ENCODE measurements around the gene SLC28A1.

The SLC28A1 gene, protein sequence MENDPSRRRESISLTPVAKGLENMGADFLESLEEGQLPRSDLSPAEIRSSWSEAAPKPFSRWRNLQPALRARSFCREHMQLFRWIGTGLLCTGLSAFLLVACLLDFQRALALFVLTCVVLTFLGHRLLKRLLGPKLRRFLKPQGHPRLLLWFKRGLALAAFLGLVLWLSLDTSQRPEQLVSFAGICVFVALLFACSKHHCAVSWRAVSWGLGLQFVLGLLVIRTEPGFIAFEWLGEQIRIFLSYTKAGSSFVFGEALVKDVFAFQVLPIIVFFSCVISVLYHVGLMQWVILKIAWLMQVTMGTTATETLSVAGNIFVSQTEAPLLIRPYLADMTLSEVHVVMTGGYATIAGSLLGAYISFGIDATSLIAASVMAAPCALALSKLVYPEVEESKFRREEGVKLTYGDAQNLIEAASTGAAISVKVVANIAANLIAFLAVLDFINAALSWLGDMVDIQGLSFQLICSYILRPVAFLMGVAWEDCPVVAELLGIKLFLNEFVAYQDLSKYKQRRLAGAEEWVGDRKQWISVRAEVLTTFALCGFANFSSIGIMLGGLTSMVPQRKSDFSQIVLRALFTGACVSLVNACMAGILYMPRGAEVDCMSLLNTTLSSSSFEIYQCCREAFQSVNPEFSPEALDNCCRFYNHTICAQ

DNA sequence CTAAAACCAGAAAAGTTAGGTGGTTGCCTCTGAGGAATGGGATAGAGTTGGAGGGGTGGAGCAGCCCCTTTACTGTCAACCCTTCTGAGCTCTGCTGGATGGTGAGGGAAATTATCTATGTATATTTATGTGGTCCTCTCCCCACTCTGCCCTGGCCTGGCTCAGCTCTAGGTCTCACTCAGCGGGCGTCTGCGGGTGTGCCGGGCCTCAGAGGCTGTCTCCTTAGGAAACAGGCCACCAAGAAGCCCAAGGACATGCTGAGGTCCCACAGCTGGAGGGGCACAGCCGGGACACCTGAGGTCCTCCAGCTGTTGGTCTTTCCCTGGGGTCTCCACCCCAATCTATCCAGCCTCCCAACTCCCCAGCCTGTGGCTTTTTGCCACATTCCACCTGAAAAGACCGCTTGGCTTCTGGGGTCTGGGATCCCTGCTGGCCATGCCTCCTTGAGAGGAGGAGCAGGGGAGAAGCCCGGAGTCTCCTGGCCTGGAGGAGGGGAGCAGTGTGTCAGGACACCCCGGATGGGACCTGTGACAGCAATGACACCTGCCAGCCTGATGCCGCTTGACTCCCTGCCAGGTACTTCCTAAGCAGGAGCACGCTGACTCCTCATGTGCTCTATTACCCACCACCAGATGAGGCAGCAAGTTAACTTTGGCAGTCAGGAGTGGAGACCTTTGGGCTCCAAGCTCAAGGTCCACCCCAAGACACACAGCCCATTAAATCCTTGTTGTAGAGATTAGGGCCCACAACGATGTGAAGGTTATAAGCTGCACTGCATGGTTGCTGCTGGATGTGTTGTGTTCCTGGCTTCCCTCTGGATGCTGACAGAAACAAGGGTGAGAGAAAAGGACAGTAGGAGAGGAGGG is at the start of gene SLC28A1:
SLC28A1 (plus strand) TSS at position 747 of the 866 bp plus-strand sequence. CDS start 3,099 bp downstream, outside the sequence.
- DNase-seq = no peak

DNA sequence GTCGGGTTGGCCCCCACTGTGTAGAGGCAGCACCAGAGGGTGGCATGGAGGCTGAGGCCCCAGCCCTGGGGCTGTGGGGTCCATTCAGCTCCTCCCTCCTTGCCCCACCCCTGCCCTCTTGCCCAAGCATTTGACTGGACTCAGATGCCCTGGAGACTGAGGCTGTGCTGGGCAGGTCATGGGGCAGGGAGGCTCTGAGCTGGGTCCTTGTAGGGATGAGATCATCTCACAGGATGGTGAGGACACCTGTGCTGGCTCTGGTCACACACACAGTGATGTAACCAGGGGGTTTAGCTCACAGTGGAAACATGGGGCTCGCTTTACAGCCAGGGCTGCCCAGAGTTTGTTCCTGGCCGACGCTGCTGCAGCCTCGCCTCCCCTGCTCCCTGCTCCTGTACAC is 49.5 kb upstream of the SLC28A1 start:
- no peak for DNase-seq

DNA sequence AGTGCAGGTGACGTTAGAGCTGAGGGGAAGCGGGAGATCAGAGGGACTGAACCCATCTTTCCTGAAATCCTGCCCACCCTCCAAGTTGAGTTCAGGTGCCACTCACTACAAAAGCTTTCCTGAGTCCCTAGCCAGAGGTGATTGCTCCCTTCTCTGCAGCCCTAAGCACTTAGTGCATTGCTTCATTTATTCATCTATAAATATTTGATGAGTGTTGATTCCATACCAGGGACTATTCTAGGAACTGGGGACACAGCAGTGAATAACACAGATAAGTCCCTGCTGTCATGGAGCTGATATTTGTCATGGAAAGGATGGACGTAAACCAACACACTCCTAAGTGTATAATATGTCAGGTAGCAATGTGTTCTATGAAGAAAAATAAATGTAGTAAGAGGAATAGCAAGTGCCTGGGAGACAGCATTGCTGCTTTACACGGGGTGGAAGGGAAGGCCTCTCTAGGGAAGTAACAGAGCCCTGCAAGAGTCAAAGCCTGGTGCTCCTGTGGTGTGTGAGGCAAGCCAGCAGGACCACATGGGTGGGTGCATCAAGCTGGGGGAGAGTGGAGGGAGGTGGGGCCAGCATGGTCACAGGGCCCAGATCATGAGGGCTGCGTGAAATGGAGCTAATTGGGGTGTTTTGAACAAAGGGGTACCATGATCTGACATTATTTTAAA is 48.7 kb upstream of the SLC28A1 start:
- no peak for DNase-seq

DNA sequence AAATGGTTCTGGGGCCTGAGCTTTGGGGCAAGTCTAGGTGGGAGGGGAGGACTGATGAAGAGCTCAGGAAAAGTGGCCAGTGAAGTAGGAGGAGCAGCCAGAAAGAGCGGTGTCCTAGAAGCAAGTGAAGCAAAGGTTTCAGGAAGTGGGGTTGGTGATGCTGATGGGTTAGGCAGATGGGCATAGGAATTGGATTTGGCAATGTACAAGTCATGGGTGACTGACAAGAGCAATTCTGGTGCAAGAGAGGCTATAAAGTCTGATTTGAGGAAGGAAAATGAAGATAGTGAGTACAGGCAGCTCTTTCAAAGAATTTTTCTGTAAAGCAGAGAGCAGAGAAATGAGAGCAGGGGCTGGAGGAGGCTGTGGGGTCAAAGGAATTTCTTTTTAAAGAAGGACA is 47.6 kb upstream of the SLC28A1 start:
- no peak for DNase-seq

DNA sequence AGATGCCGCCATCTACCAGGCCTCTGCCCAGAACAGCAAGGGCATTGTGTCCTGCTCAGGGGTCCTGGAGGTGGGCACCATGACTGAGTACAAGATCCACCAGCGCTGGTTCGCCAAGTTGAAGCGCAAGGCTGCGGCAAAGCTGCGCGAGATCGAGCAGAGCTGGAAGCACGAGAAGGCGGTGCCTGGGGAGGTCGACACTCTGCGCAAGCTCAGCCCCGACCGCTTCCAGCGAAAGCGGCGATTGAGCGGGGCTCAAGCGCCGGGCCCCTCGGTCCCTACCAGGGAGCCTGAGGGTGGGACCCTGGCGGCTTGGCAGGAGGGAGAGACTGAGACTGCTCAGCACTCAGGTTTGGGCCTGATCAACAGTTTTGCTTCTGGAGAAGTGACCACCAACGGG is 44.7 kb upstream of the SLC28A1 start:
- no peak for DNase-seq

DNA sequence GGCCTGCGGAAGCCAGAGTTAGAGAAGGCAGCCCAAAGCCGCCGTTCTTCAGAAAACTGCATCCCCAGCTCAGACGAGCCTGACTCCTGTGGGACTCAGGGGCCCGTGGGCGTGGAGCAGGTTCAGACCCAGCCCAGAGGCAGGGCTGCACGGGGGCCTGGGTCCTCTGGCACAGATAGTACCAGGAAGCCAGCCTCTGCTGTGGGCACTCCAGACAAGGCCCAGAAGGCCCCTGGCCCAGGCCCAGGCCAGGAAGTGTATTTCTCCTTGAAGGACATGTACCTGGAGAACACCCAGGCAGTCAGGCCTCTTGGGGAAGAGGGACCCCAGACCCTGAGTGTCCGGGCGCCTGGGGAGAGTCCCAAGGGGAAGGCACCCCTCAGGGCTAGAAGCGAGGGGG is 44.2 kb upstream of the SLC28A1 start:
- no peak for DNase-seq

DNA sequence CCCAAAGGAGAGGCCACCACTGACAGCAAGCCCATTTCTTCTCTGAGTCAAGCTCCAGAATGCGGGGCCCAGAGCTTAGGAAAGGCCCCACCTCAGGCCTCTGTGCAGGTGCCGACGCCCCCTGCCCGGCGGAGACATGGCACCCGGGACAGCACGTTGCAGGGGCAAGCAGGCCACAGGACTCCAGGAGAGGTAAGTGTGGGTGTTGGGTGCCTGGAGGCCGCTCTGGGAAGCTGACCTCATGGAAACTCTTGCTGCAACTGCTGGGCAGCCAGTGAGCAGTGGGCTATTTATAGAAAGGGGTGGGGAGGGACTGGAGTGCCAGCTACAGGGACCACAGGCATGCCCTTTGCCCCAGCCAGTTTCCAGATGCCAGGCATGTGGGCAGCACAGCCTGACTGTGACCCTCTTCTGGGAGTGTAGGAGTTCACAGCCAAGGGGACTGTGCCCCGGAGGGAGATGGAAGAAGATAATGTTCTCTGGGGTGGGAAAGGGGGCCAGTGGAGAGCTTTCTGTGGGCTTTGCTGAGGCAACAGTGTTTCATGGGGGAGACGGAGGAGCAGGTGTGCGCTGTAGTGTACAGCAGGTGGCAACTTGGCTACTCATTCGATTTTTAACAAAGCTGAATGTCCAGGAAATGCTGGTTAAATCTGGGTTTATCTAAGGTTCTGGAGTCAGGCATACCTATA is 43.6 kb upstream of the SLC28A1 start:
- peak; percentile 36 for DNase-seq

DNA sequence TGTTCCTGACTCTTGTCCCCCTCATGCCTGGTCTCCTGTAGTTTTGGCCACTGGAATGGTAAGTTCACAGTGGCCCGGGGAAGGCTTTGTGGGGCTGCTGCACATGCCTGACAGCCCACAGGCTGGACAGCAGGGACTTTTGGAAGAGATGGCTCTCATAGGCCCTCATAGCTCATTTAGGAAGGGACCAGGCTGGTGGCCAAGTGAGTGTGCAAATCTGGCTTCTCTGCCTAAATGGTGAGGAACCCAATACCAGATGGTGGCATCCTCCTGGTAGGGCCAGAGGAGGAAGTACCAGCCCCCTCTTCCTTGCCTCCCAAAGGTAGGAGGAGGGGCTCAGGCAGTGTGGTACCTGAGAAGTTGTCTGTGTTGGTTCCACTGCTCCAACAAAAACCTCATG is 41.7 kb upstream of the SLC28A1 start:
- DNase-seq = no peak

DNA sequence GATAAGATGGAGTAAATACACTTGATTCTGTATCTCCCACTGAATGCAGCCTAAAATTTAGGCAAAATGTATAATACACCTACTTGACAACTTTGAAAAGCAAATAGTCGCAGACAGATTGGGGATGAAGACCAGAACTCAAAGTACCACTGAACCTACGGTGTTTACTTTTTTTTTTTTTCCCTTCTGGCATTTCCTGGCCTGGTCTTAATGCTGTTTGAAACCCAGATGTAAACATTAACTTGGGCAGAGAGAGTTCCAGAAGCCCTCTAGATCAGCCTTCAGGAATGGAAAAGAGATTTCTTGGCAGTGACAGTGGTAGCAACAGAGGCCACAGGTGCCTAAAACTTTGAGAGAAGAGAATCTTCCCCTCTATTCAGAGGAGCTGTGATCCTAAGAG is 39.5 kb upstream of the SLC28A1 start:
- DNase-seq = no peak

DNA sequence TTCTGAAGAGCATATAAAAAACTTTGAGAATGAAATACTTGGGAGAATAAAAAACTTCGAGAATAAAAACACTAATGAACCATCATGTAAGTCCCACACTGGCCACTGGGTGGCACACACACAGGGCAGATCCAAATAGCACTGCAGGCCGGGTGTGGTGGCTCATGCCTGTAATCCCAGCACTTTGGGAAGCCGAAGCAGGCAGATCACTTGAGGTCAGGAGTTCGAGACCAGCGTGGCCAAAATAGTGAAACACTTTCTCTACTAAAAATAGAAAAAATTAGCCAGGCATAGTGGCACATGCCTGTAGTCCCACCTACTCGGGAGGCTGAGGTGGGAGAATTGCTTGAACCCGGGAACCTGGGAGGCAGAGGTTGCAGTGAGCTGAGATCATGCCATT is 38.8 kb upstream of the SLC28A1 start:
- peak; percentile 71 for DNase-seq

DNA sequence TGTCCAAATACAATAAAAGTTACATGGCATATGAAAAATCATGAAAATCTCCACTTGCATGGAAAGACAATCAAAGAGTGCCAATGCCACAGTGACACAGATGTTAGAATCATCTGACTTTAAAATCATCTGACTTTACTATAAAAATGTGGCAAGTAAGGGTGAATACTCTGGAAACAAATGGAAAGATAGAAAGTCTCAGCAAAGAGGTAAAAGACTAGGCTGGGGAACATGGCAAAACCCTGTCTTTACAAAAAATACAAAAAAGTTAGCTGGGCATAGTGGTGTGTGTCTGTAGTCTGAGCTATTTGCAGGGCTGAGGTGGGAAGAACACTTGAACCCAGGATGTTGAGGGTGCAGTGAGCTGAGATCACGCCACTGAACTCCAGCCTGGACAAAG is 38.2 kb upstream of the SLC28A1 start:
- DNase-seq = no peak

DNA sequence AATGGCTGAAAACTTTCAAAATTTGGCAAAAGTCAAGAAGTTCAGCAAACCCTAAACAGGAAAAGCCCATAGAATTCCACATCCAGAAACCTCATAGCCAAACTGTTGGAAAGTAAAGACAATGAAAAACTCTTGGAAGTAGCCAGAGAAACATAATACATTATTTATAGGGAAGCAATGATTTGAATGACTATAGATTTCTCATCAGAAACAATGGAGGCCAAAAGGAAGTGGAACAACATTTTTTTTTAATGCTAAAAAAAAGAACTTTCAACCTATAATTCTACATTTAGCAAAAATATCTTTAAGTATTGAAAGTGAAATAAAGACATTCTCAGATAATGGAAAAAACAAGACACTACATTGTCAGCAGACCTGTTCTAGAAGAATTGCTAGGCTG is 37.1 kb upstream of the SLC28A1 start:
- no peak for DNase-seq

DNA sequence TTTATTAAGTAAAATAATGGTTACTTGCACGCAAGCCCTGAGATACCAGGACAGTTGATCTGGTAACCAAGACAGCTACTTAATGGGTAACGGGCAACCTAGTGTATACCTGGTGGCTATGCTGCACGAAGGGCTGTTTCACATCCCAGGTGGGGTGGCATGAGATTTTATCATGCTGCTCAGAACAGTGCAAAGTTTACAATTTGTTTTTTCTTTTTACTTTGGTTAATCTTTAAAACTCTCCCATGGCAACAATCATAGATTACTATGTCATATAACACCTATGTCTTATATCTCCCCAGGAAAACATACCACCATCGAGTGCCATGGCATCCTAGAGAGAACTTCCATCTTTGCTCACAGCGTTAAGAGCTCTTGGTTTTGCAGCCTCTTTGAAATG is 32.2 kb upstream of the SLC28A1 start:
- no peak for DNase-seq

DNA sequence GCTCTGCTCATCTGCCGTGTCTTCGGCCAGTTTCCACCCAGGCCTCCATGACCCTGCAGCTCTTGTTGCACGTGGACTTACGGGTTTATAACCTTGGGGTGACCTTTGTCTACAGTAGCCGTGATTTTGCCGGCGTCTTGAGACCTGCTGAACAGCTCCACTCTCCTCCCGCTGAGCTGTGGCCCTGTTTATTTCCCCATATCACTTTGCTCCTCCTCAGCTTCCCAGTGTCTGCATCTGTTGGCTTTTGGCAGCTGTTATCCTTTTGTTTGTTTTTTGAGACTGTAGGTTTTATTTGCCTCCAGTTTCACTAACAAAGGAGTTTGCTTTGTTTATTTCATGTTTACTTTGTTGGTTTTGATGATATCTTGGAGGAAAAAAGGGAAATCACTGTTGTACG is 29.3 kb upstream of the SLC28A1 start:
- no peak for DNase-seq

DNA sequence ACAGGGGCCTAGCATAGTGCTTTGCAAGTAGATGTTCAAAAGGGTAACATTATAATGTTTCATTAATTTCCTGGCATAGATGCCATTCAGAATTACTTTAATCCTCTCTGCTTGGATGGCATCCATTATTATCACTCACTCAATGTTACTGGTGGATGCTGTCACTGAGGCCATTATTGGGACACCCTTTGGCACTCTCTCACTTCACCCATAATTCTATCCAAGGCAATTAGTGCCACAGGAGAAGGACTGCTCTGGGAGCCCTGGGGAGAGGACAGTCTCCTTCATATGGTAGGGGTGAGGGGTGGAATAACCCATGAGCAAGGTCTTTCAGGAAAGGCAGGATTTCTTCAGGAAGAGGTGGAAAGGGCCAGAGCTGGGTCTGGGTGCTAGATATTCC is 28.7 kb upstream of the SLC28A1 start:
- DNase-seq = no peak

DNA sequence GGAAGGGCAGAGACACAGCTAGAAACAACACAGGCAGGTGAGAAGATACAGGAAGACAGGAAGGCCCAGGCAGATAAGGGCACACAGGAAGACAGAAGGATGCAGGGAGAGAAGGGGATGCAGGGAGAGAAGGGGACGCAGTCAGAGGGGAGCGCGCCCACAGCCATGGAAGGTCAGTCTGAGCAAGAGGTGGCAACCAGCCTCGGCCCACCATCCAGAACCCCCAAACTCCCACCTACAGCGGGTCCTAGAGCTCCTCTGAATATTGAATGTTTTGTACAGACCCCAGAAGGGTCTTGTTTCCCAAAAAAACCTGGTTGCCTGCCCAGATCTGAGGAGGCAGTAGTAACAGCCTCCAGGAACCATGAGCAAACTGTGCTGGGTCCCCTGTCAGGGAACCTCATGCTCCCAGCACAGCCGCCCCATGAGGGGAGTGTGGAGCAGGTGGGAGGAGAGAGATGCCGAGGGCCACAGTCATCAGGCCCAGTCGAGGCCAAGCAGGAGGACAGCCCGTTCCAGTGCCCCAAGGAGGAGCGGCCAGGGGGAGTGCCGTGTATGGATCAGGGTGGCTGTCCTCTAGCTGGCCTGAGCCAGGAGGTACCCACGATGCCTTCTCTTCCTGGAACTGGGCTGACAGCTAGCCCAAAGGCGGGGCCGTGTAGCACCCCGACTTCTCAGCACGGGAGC is 27.6 kb upstream of the SLC28A1 start:
- DNase-seq = no peak

DNA sequence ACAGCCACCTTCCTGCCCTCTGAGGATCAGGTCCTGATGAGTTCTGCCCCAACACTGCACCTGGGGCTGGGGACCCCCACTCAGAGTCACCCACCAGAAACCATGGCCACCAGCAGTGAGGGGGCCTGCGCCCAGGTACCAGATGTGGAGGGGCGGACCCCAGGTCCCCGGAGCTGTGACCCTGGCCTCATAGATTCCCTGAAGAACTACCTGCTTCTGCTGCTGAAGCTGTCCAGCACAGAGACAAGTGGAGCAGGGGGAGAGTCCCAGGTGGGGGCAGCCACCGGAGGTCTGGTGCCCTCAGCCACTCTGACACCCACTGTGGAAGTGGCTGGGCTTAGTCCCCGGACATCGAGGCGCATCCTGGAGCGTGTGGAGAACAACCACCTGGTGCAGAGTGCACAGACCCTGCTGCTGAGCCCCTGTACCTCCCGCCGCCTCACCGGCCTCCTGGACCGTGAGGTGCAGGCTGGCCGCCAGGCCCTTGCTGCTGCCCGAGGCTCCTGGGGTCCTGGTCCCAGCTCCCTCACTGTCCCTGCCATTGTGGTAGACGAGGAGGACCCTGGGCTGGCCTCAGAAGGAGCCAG is 27.0 kb upstream of the SLC28A1 start:
- DNase-seq = no peak

DNA sequence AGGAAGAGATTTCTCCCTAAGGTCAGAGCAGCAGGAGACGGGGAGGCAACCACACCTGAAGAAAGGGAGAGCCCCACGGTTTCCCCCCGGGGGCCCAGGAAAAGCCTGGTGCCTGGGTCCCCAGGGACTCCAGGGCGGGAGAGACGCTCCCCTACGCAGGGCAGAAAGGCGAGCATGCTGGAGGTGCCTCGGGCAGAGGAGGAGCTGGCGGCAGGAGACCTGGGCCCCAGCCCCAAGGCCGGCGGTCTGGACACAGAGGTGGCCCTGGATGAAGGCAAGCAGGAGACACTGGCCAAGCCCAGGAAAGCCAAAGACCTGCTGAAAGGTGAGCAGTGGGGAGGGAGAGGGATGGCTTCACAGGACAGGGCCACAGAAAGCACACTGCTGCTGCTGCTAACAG is 26.2 kb upstream of the SLC28A1 start:
- DNase-seq = no peak

DNA sequence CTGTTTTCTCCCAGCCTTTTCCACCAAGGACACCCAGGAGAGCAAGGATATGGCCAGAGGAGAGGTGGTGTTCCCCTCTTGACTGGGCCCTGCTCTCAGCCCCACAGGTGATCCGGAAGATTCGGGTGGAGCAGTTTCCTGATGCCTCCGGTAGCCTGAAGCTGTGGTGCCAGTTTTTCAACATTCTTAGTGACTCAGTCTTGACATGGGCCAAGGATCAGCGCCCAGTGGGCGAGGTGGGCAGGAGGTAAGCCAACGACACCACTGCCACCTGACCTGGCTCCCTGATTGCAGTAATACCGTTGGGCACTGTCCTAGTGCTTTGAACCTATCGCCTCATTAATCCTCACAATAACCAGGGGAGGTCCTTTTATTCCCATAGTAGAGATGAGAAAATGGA is 25.3 kb upstream of the SLC28A1 start:
- no peak for DNase-seq

DNA sequence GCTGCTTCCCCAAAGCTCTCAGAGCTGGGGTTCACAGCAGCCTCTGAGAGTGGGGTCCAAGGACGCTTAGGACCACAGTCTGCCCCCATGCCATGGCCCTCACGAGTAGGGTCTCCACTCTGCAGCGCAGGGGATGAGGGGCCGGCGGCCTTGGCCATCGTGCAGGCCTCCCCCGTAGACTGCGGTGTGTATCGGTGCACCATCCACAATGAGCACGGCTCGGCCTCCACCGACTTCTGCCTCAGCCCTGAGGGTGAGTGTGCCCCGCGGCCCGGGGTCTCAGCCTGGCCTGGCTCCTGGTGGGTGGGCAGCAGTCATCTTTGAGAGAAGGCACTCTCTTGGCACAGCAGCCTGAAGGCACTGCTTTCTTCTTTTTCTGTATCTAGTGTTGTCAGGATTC is 24.8 kb upstream of the SLC28A1 start:
- no peak for DNase-seq

DNA sequence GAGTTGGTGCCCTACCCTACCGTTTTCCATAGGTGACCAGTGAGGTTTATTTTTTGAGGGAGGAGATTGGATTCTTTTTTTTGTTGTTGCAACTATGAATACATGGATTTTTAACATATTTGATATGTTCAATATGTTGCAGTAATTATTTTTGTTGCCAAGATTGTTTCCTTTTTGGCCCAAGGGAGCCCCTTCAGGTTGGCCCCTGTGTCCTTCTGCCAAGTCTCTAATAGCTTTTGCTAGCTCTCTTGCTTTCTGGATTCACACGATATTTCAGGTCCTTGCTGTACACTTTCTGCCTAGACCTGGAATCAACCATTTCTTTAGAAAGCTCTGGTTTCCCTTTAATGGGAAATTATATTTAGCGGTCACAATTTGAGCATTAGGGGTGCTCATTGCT is 22.7 kb upstream of the SLC28A1 start:
- DNase-seq = no peak

Measured in HCEC 1CT (cell line).